HG02885 (cell line): ENCODE data around the gene CD8B.
"Not testable (repeated sequence)": the region's sequence is repeated elsewhere in the genome, so short reads cannot be mapped to it uniquely, and the experiment has no call there.

Experiments used
- ATAC-seq: cut with Tn5 transposase; IDR thresholded peaks from one replicate; pipeline ENCODE4 v1.9.1; 2021; ENCODE audit warnings: mild to moderate bottlenecking; ENCODE audit not compliant: unreplicated experiment, poor library complexity

The CD8B gene

GRCh38 chr2:86837714-86838113 lies 24.0 kb downstream of the CD8B start:
- not testable (repeated sequence) for ATAC-seq

GRCh38 chr2:86836915-86837695 lies 24.6 kb downstream of the CD8B start:
- ATAC-seq: not testable (repeated sequence)

- not testable (repeated sequence) for ATAC-seq
Observed at GRCh38 chr2:86835548-86835889, 26.2 kb downstream of the CD8B start.

- ATAC-seq: no peak
Observed at GRCh38 chr2:86833315-86833714, 28.4 kb downstream of the CD8B start.

- ATAC-seq: no peak
Observed at GRCh38 chr2:86832334-86833096, 29.2 kb downstream of the CD8B start.

GRCh38 chr2:86831537-86831936 lies 30.1 kb downstream of the CD8B start:
- no peak for ATAC-seq

- ATAC-seq: no peak
Observed at GRCh38 chr2:86826951-86827350, 34.7 kb downstream of the CD8B start.

- ATAC-seq: no peak
Observed at GRCh38 chr2:86825693-86826381, 35.8 kb downstream of the CD8B start.

- no peak for ATAC-seq
Observed at GRCh38 chr2:86825036-86825692, 36.5 kb downstream of the CD8B start.

- ATAC-seq: no peak
Observed at GRCh38 chr2:86822668-86823345, 38.9 kb downstream of the CD8B start.

- no peak for ATAC-seq
Observed at GRCh38 chr2:86821842-86822241, 39.8 kb downstream of the CD8B start.

GRCh38 chr2:86821306-86821705 lies 40.4 kb downstream of the CD8B start:
- no peak for ATAC-seq

- ATAC-seq: no peak
Observed at GRCh38 chr2:86818957-86819356, 42.7 kb downstream of the CD8B start.

- ATAC-seq: no peak
Observed at GRCh38 chr2:86818114-86818801, 43.4 kb downstream of the CD8B start.

GRCh38 chr2:86815611-86816010 lies 46.1 kb downstream of the CD8B start:
- ATAC-seq: no peak

GRCh38 chr2:86809481-86810121 lies 52.1 kb downstream of the CD8B start:
- ATAC-seq: no peak

- ATAC-seq: peak; percentile 93
Observed at GRCh38 chr2:86808315-86809161, 53.1 kb downstream of the CD8B start.
